ENCODE data around the gene RAD51B. TPM values are rescaled to one million over a fixed set of nuclear protein-coding genes. Genes with fewer than 3 reads are reported as not detected.

RAD51B gene
- polyA plus RNA-seq, 1 donor = 7.3 TPM

DNA sequence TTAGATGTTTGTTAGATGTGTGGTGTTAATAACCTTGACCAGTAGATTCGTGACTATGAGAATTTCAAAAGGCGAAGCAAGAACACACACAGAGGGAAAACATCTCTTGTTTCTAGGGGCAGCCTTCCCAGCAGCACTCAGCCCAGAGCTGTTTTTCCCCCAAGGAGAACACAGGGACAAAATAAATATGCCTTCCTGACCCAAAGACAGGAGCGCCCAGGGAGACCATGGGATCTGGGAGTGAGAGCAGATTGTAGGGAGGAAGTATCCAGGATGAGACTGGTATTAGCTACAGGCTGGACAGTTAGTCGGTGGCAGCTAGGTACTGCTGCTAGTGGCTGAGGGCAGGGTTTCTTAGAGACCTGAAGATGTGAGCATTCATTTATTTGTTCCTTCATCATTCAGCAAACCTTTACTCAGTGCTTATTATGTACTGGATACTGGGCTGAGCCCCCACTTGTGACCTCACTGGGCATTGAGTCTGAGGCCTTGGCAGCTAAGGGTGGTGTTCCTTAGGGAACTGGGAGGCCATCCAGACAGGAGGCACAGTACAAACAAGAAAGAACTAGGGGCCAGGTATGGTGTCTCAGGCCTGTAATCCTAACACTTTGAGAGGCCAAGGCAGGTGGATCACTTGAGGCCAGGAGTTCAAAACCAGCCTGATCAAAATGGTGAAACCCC, 503.5 kb downstream of the RAD51B start:
- no peak for DNase-seq (ENCODE audit: low read depth)

DNA sequence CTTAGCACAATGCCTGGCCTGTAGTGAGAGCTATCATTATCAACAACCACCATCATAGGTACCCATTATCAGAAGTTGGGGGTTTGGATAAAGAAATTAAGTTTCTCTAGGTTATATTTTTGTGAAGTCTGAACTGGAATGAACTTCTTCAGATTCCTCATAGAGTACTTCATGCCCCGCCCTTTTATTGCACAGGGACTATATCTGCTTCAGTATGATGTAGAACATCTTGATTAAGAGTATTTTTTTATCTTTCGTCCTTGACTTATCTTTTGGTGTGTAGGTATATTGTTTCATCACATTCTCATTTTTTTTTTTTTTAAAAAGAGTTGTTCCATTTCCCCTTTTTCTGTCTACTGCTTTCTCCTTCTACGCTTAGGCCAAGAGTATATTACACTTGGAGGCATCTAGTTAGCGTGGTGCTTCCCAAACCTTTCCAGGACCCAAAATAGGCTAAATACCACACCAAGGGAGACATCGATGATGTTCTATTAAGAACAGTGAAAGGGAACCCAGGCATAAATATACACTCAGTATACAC, 505.8 kb downstream of the RAD51B start:
- DNase-seq (ENCODE audit: low read depth) = no peak

DNA sequence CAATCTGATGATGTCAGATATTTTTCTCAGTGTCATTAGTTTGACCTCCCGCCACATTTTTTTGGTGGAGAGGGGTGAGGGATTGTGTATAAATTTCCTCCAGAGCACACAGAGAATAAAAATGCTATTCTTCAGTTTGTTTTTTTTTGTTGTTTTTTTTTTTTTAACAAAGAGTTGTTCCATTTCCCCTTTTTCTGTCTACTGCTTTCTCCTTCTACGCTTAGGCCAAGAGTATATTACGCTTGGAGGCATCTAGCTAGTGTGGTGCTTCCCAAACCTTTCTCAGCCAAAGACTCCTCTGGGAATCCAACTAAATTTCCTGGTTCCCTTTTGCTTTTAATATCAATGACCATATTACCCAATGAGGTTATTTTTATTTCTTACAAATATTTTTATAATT, 507.7 kb downstream of the RAD51B start:
- no peak for DNase-seq (ENCODE audit: low read depth)

DNA sequence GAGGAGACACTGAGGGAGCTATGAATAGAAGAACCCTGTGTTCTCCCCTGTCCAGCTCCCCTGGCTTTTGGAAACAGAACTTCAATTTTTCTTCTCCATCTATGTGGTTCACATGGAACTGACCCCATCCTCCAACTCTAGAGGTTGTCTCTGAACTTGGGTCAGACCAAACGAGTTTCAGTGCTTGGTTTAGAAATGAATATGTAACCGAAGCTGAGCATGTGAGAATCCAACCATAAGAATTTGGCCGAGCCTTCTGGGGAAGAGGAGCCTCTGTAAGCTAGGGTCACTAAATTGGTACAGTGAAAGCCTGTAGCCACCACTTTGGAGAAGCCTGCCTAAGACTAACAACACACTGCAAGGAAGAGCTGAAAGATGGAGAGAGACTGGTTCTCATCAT, 508.9 kb downstream of the RAD51B start:
- no peak for DNase-seq (ENCODE audit: low read depth)

DNA sequence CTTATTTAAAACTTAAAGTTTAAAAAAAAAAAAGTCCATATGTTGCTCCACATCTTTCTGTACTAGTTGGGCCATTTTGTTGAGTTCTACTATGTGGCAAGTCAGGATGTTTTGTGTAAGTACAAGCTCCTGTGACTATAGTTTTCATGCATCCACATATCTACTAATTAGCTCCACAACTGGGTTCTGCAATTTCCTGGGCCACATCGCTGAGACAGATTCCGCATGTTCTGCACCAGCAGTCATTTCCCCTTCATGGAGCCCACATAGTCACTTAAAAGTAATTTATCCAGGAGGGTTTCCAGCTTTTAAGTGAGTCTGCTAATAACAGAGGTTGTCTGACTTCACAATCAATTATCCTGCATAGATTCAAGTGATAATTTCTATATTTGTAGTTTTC, 511.8 kb downstream of the RAD51B start:
- no peak for DNase-seq (ENCODE audit: low read depth)

DNA sequence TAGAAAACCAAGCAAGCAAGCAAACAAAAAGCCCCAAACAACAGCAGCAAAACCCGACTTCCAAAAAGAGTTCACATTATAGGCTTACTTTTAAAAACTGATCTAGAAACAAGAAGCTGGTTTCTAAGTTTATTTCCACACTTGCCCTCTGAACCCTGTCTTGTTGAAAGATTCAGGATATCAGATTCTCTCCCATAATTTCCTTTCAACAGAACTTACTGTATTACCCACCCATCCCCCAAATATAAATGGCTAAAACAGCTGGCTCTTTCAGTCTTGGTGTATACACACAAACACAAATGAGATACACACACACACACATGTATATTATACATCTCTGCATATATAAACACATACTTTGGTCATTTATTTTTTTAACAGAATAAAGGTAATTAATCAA, 512.4 kb downstream of the RAD51B start:
- DNase-seq (ENCODE audit: low read depth) = no peak

DNA sequence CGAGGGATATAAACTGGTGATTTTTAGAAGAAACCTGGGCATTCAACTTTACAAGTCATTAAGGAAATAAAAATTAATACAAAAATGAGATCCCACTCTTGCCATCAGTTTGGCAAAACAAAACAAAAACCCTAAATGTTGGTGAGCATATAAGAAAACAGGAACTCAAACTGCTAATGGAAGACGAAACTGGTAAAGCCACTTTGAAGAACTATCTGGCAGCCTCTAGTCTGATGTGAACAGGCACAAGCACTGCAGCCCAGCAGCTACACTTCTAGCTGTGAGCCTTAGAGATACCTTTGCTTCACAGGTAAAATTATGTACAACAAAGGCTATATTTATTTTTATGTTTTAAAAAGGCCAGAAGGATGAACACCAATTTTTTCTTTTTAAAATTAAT, 513.7 kb downstream of the RAD51B start:
- no peak for DNase-seq (ENCODE audit: low read depth)

DNA sequence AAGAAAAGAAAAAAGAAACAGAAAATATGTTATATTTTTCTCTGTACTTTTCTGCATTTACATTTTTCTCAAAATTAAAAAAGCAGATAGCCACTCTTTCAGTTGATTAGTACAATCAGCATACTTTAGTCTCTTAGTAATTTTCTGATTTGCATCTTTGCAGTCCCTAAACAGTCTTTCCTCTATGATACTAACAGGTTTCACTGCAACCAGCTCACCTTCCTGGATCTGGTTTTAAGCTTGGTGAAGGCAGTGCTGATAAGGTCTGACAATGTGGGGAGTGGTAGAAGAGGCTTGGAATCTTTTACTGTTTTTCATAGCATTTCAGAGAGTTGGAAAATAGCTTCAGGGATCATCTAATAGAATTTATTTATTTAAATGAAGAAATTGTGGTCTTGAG, 515.7 kb downstream of the RAD51B start:
- no peak for DNase-seq (ENCODE audit: low read depth)

DNA sequence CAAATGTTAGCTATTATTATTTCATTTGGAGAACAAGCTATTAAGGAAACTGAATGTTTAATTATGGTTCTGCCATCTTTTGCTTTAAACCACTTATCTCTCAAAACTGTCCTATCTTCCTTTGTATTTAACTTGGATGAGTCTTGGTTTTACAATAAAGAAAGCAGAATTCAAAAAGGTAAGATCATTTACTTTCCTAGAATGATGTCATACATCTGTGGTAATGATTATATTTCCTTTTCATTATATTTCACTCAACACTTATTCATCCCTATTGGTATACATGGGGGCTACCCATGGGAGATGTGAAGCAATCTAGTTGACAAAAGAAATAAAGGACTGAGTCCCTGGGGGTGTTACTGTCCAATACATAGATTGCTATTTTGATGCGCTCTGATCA, 516.6 kb downstream of the RAD51B start:
- no peak for DNase-seq (ENCODE audit: low read depth)

DNA sequence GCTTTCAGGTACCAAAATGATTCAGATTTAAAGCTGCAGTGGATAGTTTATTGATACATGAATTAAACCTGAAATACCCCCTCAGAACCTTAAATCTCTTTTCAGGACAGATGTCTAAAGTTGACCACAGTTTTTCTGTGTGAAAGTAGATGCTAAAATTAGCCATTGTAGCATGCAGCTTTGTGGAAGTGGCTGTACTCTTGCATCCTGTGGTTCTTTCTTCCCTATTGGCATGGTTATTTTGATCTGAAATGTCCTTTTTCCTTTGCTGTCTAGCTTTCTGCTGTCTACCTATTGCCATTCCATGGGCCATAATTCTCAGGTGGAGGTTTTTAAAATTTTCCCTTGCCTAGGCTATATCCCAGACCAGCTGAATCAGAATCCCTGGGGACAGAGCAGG, 517.7 kb downstream of the RAD51B start:
- no peak for DNase-seq (ENCODE audit: low read depth)

DNA sequence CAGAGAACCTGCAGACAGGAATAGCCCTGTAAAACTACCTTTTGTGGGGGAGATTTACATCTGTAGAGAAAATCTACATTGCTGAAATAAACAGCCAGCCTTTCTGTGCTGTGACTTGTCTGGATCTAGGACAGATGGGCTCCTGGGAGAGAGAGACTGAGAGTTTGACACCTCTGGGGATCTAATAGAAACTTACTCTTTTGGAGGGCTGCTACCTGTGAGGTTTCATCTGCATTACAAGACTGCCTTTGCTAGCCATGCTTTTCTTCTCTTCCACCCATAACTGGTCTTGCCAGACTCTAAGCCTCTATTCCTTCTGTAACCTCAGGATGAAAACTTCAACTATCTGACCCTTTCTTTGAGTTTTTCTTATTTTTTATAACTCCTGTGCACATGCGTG, 520.7 kb downstream of the RAD51B start:
- DNase-seq (ENCODE audit: low read depth) = no peak

DNA sequence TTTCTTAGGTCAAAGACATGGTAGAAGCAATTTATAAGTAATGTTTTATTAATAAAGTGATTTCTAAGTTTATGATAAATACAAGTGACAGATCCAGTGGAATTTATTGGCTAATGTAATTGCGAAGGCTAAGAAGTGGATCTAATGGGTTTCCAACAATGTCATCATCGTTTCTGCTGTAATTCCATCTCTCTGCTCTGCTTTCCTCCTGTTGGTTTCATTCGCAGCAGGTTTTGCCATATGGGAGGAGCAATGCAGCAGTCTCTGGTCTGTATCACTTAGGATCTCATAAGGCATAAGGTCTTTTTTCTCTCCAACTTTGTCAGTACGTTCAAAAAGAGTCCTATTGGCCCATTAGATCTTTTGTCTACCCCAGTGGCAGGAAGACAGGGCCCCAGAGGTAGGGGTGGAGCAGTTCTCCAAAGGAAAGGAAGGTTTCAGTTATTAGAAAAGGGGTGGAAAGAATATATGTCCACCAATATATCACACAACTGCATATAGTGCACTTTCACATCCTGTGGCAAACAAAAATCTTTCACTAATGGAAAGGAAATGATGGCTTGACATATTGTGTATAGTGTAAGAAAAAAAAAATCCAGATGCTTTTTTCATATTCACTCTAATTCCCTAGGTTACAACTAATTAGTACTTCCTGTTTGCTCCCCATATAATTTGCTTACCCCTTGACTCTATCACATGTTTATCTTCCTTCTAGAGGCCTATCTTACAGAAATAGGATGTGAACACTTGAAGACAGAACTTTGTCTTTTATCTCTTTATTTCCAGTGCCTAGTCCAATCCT, 522.0 kb downstream of the RAD51B start:
- DNase-seq (ENCODE audit: low read depth) = no peak

DNA sequence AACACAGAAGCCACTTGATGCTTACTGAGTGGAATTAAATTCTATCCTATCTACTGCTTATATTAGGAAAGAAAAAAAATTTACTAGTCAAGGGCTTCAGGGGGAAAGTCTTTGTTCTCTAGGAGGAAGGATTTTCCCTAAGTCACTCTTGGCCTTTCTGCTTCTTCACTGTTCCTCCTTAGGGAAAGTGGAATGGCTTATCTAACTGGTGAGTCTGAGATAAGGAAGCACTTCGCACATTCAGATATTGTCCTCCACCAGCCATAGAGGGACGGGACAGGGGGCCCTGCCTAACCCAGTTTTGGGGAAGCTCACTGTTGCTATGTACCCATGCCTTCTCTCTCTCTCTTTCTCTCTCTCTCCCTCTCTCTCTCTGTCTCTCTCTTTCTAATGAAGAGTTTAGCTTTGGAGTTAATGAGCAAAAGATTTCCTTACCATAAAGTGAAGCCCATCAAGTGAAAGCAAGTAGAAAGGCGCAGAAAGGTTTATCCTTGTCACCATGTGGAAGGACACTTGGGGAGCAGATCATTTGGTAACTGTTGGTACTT, 522.7 kb downstream of the RAD51B start:
- no peak for DNase-seq (ENCODE audit: low read depth)

DNA sequence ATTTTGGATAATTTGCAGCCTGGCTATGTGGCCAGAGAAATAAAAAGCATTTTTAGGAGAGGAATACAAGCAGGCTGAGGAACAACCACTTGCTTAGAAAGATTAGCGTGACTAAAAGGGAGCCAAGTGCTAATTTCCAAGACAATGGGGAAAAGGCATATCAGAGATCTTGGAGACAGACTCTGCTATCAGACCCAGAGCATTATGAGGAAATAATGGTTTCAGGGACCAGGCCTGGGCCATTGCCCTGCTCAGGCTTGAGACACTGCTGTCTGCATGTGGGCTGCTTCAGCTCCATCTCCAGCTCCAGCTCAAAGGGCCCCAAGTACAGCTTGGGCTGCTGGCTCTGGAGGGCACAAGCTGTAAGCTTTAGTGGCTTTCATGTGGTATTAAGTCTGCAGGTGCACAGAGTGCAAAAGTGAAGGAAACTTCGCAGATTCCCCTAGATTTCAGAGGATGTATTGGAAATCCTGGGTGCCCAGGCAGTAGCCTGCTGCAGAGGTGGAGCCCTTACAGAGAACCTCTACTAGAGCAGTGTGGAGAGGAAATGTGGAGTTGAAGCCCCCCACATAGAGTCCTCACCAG, 524.0 kb downstream of the RAD51B start:
- no peak for DNase-seq (ENCODE audit: low read depth)

DNA sequence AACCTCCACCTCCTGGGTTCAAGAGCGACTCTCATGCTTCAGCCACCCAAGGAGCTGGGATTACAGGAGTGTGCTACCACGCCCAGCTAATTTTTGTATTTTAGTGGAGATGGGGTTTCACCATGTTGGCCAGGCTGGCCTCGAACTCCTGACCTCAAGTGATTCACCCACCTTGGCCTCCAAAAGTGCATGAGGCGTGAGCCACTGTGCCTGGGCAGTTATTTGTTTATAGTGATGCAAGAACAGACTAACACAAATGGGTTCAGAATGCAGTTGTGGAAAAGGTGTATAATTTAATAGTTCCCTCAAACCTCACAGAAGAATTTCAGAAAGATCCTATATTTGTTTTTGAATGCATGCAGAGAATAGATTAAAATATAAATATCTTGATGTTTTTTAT, 526.2 kb downstream of the RAD51B start:
- no peak for DNase-seq (ENCODE audit: low read depth)

DNA sequence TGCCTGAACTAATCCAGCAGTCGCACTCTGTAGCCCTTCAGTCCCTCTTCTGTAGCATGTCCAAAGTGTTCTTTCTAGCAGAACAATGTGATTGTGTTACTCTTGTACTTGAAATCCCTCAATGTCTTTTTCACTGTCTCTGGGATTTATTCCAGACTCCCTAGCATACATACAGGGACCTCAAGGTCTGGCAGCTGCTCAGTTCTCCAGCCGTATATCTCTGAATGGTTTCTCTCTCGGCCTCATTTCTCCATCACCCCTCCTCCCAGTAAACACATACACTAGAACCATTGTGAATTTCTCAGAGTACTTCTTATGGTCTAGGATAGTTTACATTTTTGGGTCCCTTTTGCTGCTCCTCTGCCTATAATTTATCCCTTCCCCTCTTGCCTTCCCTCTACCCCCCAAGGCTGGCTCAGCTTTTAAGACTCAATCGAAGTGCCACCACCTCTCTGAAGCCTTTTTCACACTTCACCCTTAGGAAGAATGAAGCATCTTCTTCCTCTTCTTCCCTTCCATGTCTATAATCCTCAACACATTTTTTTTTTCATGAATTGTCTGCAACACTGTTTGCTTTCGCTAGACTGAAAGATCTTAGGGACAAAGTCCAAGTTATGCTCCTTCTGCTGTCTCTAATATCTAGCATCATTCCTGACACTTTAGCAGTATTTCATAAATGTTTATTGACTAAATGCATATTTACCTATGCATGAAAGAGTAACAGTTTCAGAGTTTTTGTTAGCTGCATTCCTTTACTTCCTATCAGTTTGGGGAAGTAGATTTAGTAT, 527.2 kb downstream of the RAD51B start:
- no peak for DNase-seq (ENCODE audit: low read depth)

DNA sequence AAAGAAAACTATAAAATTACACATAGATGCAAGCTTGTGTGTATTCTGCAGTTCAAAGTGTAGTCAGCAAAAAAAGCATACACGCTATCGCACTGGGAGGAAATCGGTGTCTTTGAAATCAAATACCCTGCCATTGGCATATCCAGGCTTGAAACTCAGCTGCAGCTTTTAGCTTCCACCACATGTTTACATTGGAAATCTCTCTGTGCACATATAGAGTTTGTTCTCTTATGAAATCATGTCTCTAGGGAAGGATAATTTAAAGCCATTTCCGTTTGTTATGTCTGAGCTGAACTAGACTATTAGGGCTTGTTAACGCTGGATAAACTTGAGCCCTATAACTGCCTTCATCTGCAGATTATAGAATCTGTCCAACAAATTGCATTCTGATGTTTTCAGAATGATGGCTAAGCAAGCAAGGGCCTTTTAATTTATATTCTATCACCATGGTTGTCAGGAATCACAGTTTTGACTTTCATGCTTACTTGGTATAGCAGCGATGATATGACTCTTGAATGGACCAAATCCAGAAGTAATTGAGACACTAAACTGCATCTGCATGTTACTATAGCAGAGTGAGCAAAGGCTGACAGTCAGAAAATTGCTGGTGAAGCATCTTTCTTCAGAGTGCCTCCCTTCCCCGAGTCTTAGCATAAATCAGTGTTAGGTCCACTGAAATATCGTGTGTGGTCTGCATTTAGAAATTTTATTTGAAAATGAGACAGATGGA, 530.5 kb downstream of the RAD51B start:
- peak; percentile 58 for DNase-seq (ENCODE audit: low read depth)

DNA sequence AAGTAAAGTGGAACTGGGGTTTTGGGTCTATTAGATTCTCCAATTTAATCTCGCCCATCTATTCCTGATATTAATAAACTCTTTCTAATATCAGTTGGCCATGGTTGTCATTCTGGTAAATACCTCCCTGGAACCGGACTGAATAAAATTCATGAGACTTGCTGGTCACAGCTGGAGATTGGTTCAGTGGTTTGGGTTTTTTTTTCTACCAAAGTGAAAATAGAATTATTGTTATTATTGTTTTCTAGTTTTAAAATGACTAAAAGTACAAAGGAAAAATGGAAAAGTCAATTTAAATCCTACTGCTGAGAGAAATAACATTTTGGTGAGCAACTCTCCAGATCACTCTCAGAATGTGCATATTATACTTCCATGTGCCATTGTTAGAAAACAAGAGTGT, 535.8 kb downstream of the RAD51B start:
- DNase-seq (ENCODE audit: low read depth) = no peak

DNA sequence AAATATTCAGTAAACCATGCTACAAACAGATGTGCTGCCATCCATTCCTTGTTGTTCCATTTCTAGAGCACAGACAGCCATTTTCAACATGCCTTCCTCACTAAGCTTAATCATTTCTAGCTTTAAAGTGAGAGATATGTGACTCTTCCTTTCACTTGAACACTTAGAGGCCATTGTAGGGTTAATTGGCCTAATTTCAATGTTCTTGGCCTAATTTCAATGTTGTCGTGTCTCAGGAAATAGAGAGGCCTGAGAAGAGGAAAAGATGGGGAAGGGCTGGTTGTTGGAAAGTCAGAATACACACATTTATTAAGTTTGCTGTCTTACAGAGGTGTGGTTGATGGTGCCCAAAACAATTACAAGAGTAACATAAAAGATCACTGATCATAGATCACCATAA, 538.2 kb downstream of the RAD51B start:
- no peak for DNase-seq (ENCODE audit: low read depth)

DNA sequence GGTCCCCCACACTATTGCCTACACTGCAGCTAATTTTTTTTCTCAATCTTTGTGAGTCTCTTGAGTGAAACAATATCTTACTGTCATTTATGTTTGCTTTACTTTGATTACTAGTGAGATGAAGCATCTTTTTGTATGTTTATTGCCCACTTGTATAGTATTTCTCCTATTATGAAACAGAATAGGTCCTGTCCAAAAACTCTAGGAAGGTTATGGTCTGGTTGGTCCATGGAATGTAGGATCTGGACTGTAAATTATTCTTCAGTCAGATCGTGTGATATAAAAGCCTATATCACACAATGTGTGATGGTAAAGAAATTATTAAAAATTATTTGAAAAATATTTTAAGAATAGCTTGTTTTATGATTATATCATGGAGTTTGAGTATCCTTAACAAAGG, 538.9 kb downstream of the RAD51B start:
- no peak for DNase-seq (ENCODE audit: low read depth)
